ENCODE data around the gene RHBDL1. TPM values are rescaled to one million over a fixed set of nuclear protein-coding genes. Genes with fewer than 3 reads are reported as not detected.
"Not testable (repeated sequence)": the region's sequence is repeated elsewhere in the genome, so short reads cannot be mapped to it uniquely, and the experiment has no call there.

RHBDL1 gene
- total RNA-seq, 1 experiment from 2014 or later, result 1.1 TPM

GRCh38 chr16:684961-685696 lies 9.7 kb downstream of the RHBDL1 start:
- DNase-seq (ENCODE audit: low read depth), result no peak

GRCh38 chr16:685967-686366 lies 10.5 kb downstream of the RHBDL1 start:
- peak; percentile 41 for DNase-seq (ENCODE audit: low read depth)

GRCh38 chr16:686459-687260 lies 11.2 kb downstream of the RHBDL1 start:
- no peak for DNase-seq (ENCODE audit: low read depth)

- DNase-seq (ENCODE audit: low read depth), result no peak
Measured at GRCh38 chr16:687499-687898, 12.0 kb downstream of the RHBDL1 start.

GRCh38 chr16:689175-689897 lies 13.9 kb downstream of the RHBDL1 start:
- DNase-seq (ENCODE audit: low read depth), result no peak

- not testable (repeated sequence) for DNase-seq (ENCODE audit: low read depth)
Measured at GRCh38 chr16:691242-691641, 15.8 kb downstream of the RHBDL1 start.

GRCh38 chr16:692356-693108 lies 17.1 kb downstream of the RHBDL1 start:
- DNase-seq (ENCODE audit: low read depth), result no peak

- no peak for DNase-seq (ENCODE audit: low read depth)
Measured at GRCh38 chr16:693364-693763, 17.9 kb downstream of the RHBDL1 start.

- no peak for DNase-seq (ENCODE audit: low read depth)
Measured at GRCh38 chr16:693766-694165, 18.3 kb downstream of the RHBDL1 start.

GRCh38 chr16:694187-694862 lies 18.9 kb downstream of the RHBDL1 start:
- no peak for DNase-seq (ENCODE audit: low read depth)

GRCh38 chr16:694863-695354 lies 19.4 kb downstream of the RHBDL1 start:
- no peak for DNase-seq (ENCODE audit: low read depth)

GRCh38 chr16:695355-696089 lies 20.1 kb downstream of the RHBDL1 start:
- no peak for DNase-seq (ENCODE audit: low read depth)

GRCh38 chr16:698911-699671 lies 23.6 kb downstream of the RHBDL1 start:
- DNase-seq (ENCODE audit: low read depth), result no peak

- no peak for DNase-seq (ENCODE audit: low read depth)
Measured at GRCh38 chr16:700684-701584, 25.5 kb downstream of the RHBDL1 start.

- DNase-seq (ENCODE audit: low read depth), result no peak
Measured at GRCh38 chr16:702341-702740, 26.9 kb downstream of the RHBDL1 start.

GRCh38 chr16:703406-703805 lies 27.9 kb downstream of the RHBDL1 start:
- no peak for DNase-seq (ENCODE audit: low read depth)

- no peak for DNase-seq (ENCODE audit: low read depth)
Measured at GRCh38 chr16:704047-704446, 28.6 kb downstream of the RHBDL1 start.

Data from HT1080 (cell line).